ENCODE results near the gene OPCML. TPM values are rescaled to one million over a fixed set of nuclear protein-coding genes. Genes with fewer than 3 reads are reported as not detected.

Gene OPCML
- total RNA-seq, 1 donor from 2014 or later, result not detected

GRCh38 chr11:133425992-133426391, 106.3 kb downstream of the OPCML start:
- DNase-seq (ENCODE audit: low spot score in 2 of 2), result no peak
- Histone ChIP-seq H3K27me3 (no peaks in the 10 kb centered on the region), H3K4me1 (no peaks in the 10 kb centered on the region), H3K4me3 (no peak overlapping the region), H3K9me3 (no peaks in the 10 kb centered on the region), H3K36me3 (no peaks in the 10 kb centered on the region), H3K27ac (no peak overlapping the region)
- intact Hi-C loops (cut with DNase I), result no loop called here
- no peak for TF ChIP-seq CTCF (IDR thresholded peaks at IDR 0.05)

DNA sequence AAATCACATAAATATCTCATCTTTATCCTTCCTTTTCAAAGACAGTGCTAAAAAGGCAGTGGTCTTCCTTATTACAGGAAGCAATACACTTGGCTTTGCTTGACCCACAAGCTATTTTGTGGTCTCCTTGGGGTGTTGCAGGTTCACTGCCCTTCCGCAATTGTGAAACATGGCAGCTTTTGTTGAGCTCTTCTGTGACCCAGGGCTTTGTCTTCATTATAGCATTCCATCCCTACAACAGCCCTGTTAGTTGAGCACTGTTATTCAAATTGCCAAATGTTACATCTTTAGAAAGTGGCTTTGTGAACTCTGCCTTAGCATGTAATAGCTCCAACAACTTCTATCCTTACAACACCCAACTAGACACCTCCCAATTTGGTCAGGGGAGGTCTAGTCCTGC, 107.1 kb downstream of the OPCML start:
- Histone ChIP-seq H3K4me3 (no peak overlapping the region), H3K27ac (no peak overlapping the region), H3K27me3 (no peaks in the 10 kb centered on the region), H3K9me3 (no peaks in the 10 kb centered on the region), H3K36me3 (no peaks in the 10 kb centered on the region), H3K4me1 (no peaks in the 10 kb centered on the region)
- DNase-seq (ENCODE audit: low spot score in 2 of 2), result no peak
- intact Hi-C loops (cut with DNase I), result no loop called here
- TF ChIP-seq CTCF (IDR thresholded peaks at IDR 0.05), result no peak

DNA sequence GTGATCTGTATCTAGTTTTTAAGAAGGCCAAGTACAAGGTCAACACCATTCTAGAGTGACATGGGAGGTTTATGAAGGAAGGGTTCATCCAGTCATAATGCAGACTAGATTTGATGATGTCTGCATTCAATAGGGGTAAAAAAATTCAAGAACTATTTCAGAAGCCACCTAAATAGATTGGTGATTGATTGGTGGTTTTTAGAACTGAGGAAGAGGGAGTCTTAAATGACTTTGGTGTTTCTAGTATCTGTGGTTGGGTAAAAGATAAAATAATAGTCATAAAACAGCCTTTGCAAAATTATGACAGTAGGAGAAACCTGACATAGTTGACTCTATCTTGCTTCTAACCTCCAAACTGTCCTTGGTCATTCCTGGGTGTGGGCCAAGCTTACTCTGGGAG, 114.1 kb downstream of the OPCML start:
- Histone ChIP-seq H3K9me3 (no peaks in the 10 kb centered on the region), H3K27me3 (no peaks in the 10 kb centered on the region), H3K36me3 (no peaks in the 10 kb centered on the region), H3K4me3 (no peak overlapping the region), H3K27ac (no peak overlapping the region), H3K4me1 (no peaks in the 10 kb centered on the region)
- TF ChIP-seq CTCF (IDR thresholded peaks at IDR 0.05), result no peak
- DNase-seq (ENCODE audit: low spot score in 2 of 2), result no peak
- intact Hi-C loops (cut with DNase I), result no loop called here

GRCh38 chr11:133414506-133414905, 117.8 kb downstream of the OPCML start:
- no peaks in the 10 kb centered on the region for H3K27me3 ChIP-seq
- intact Hi-C loops (cut with DNase I), result no loop called here
- no peaks in the 10 kb centered on the region for H3K9me3 ChIP-seq
- no peak overlapping the region for H3K27ac ChIP-seq
- H3K4me3 ChIP-seq, result no peak overlapping the region
- no peaks in the 10 kb centered on the region for H3K4me1 ChIP-seq
- DNase-seq (ENCODE audit: low spot score in 2 of 2), result no peak
- no peaks in the 10 kb centered on the region for H3K36me3 ChIP-seq
- TF ChIP-seq CTCF (IDR thresholded peaks at IDR 0.05), result no peak

- TF ChIP-seq CTCF (IDR thresholded peaks at IDR 0.05), result no peak
- no peak for DNase-seq (ENCODE audit: low spot score in 2 of 2)
- H3K27ac ChIP-seq, result no peak overlapping the region
- no peaks in the 10 kb centered on the region for H3K27me3 ChIP-seq
- intact Hi-C loops (cut with DNase I), result no loop called here
- no peak overlapping the region for H3K4me3 ChIP-seq
- no peaks in the 10 kb centered on the region for H3K9me3 ChIP-seq
- H3K36me3 ChIP-seq, result no peaks in the 10 kb centered on the region
- no peaks in the 10 kb centered on the region for H3K4me1 ChIP-seq
These were observed 118.6 kb downstream of the OPCML start for GRCh38 chr11:133413703-133414102.

- DNase-seq (ENCODE audit: low spot score in 2 of 2), result no peak
- H3K4me1 ChIP-seq, result no peaks in the 10 kb centered on the region
- TF ChIP-seq CTCF (IDR thresholded peaks at IDR 0.05), result no peak
- intact Hi-C loops (cut with DNase I), result no loop called here
- no peaks in the 10 kb centered on the region for H3K36me3 ChIP-seq
- no peak overlapping the region for H3K27ac ChIP-seq
- no peaks in the 10 kb centered on the region for H3K27me3 ChIP-seq
- no peaks in the 10 kb centered on the region for H3K9me3 ChIP-seq
- no peak overlapping the region for H3K4me3 ChIP-seq
These were observed 122.5 kb downstream of the OPCML start for GRCh38 chr11:133409799-133410198.
